DND-41 (cell line): ENCODE data around the gene TSPAN5.
"Not testable (repeated sequence)": the region's sequence is repeated elsewhere in the genome, so short reads cannot be mapped to it uniquely, and the experiment has no call there.

Experiments used
- CTCF ChIP-seq: IDR thresholded peaks from 2 replicates; pipeline ENCODE4 v1.5.1; 2012; ENCODE audit warnings: borderline replicate concordance, low read length, moderate library complexity, mild to moderate bottlenecking; ENCODE audit not compliant: poor library complexity, severe bottlenecking; ENCODE audit errors: extremely low read depth
- EZH2 ChIP-seq: IDR thresholded peaks from 3 replicates; pipeline ENCODE4 v1.6.1; 2012; ENCODE audit warnings: borderline replicate concordance, low read depth, mild to moderate bottlenecking, moderate library complexity, low read length, inconsistent platforms; ENCODE audit not compliant: severe bottlenecking

GRCh38 chr4:98534146-98534545, 124.3 kb downstream of the TSPAN5 start:
- TF ChIP-seq CTCF, EZH2: not testable (repeated sequence)
